A549 treated with dexamethasone at 1 μM for 4 hours (cell line): ENCODE data around the gene CNIH3. TPM values are rescaled to one million over a fixed set of nuclear protein-coding genes. Genes with fewer than 3 reads are reported as not detected.

Experiments used
- total RNA-seq: library from RNA; stranded (reverse); fragments of 200-300 nt; extraction: Qiagen RNA extraction; gene quantifications from 5 replicates; pipeline ENCODE4 v1.2.3, GENCODE V29; 2022

The CNIH3 gene
- 0.29 to 0.70 TPM (median 0.46 TPM) in 5 replicates for total RNA-seq

DNA sequence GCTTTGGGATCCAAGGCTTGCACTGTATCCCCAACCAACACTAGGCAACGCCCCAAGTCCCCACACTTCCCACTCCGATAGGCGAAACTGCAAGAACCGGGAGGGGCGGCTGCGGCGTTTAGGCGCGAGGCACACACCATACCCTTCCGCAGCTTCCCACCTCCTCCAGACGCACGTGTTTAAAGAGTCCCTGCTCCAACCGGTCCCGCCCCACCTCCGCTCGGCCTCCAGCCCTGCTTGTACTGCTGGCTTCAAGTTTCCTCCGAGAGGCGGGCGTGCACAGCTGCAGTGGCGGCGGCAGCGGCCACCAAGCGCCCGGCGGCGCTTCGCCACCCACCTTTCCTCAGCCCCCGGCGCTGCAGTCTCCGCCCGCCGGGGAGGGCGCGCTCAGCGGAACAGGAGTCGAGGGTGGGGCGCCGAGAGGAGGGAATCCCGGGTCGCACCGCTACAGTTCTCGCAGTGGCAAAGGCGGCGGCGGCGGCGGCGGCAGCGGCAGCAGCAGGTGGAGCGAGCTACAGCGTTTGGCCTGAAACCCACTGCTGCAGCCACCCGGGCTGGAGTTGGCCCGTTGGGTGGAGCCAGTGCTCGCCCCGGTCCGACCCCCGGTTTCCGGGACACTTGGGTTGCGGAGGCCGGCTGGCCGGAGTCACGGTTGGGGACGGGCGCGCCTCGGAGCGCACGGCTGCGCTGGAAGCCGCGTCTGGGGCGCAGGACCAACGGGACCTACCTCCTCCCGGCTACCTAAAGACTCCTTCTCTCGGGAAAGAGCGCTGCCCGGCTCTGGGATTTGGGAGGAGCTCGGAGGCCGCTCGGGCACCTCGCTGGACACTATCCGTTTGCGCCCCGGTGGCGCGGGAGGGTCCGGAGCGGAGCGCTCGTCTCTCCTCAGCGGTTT, at the start of gene CNIH3:
Gene CNIH3 (plus strand): TSS at position 457 of the 895 bp plus-strand sequence. CDS start 858 bp downstream, outside the sequence.

Other genes starting within 250 kb of the CNIH3 start
- gene WDR26, start 181.5 kb upstream of the CNIH3 start, total RNA-seq = 34.1 to 43.8 TPM (median 38.1 TPM) in 5 replicates